ENCODE data around the gene C1QTNF8. TPM values are rescaled to one million over a fixed set of nuclear protein-coding genes. Genes with fewer than 3 reads are reported as not detected.

The C1QTNF8 gene
- total RNA-seq, 1 donor from 2014 or later, result not detected

DNA sequence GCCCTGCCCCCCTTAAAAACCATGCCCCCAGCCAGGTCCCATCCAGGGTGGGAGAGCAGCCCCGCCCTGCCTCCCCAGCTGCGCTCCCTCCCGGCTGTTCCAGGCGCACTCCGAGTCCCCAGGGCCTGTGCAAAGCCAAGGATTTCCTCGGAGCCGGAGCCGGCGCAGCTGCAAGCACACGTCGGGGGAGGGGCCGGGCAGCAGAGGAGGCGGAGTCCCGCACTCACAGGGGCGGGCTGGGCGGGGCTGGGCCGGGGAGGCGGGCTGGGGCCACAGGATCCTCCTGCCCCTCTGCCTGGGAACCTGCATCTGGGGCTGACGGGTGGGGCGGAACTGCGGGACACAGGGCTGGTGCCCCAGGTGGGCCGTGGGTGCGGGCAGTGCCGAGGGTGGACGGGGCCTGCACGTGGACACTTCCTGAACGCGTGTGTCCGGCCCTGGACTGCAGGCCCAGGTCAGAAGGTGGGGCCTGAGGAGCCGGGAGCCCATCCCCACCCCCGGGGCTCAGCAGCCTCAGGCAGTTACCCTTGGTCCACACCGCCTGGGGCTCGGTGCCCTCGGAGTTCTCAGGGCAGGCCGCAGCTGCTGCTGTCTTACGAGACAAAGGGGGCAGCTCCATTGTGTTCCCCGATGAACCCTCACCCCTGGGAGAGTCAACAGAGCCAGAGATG is 47.5 kb downstream of the C1QTNF8 start:
- H3K27ac Mint-ChIP-seq, result no peak overlapping the region
- no peaks in the 10 kb centered on the region for H3K4me1 Mint-ChIP-seq (ENCODE audit: unreplicated experiment)
- no peaks in the 10 kb centered on the region for H3K36me3 Mint-ChIP-seq
- DNase-seq (ENCODE audit: extremely low spot score, unreplicated experiment), result no peak
- no peak overlapping the region for H3K4me3 Mint-ChIP-seq
- H3K27me3 Mint-ChIP-seq, result no peaks in the 10 kb centered on the region
- no peaks in the 10 kb centered on the region for H3K9me3 Mint-ChIP-seq
- TF ChIP-seq, protein P1, sequence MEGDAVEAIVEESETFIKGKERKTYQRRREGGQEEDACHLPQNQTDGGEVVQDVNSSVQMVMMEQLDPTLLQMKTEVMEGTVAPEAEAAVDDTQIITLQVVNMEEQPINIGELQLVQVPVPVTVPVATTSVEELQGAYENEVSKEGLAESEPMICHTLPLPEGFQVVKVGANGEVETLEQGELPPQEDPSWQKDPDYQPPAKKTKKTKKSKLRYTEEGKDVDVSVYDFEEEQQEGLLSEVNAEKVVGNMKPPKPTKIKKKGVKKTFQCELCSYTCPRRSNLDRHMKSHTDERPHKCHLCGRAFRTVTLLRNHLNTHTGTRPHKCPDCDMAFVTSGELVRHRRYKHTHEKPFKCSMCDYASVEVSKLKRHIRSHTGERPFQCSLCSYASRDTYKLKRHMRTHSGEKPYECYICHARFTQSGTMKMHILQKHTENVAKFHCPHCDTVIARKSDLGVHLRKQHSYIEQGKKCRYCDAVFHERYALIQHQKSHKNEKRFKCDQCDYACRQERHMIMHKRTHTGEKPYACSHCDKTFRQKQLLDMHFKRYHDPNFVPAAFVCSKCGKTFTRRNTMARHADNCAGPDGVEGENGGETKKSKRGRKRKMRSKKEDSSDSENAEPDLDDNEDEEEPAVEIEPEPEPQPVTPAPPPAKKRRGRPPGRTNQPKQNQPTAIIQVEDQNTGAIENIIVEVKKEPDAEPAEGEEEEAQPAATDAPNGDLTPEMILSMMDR (conservative IDR thresholded peaks at IDR 0.05), result no peak

DNA sequence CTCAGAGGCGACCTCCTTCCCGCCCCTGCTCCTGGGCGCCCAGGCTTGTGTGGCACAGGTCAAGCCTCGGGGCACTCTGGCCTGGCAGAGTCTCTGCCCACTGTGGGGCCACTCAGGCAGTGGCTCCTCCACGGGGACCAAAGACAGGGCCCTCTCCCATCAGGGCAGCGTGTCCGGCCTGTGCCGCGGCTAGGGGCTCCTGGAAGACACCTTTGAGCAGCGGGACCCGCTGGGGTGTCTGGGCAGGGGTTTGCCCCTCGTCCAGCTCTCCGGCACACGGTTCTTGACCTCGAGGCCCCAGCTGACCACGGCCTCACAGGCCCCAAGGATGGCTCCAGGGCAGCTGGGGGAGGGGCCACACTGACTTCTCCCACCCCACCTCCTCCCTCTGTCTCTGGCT is 48.2 kb downstream of the C1QTNF8 start:
- TF ChIP-seq, protein P1 (conservative IDR thresholded peaks at IDR 0.05), result no peak
- no peaks in the 10 kb centered on the region for H3K36me3 Mint-ChIP-seq

DNA sequence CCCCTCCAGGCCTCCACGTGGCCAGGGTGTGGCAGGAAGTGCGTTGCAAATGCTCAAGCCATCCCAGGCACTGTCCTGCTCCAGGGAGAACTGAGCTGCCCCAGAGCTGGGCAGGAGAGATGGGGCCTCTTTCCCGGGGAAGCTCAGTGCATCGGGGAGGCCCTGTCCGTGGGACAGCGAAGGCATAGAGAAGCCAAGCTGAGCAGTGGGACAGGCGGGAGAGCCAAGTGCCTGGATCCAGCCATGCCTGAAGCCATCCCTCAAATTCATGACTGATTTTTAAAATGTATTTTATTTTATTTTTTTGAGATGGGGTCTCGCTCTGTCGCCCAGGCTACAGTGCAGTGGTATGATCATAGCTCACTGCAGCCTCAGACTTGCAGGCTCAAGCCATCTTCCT is 48.9 kb downstream of the C1QTNF8 start:
- TF ChIP-seq, protein P1 (conservative IDR thresholded peaks at IDR 0.05), result no peak
- H3K4me1 Mint-ChIP-seq (ENCODE audit: unreplicated experiment), result peaks cover 5% of the 10 kb centered on the region
- H3K27ac Mint-ChIP-seq, result no peak overlapping the region
- no peak overlapping the region for H3K4me3 Mint-ChIP-seq
- no peaks in the 10 kb centered on the region for H3K36me3 Mint-ChIP-seq
- no peak for DNase-seq (ENCODE audit: extremely low spot score, unreplicated experiment)
- H3K9me3 Mint-ChIP-seq, result peaks cover 4% of the 10 kb centered on the region
- H3K27me3 Mint-ChIP-seq, result no peaks in the 10 kb centered on the region

More for the DNA sequence above, 48.2 kb downstream of the C1QTNF8 start:
- Mint-ChIP-seq H3K27me3 (no peaks in the 10 kb centered on the region), H3K4me1 (ENCODE audit: unreplicated experiment) (no peaks in the 10 kb centered on the region), H3K9me3 (no peaks in the 10 kb centered on the region), H3K4me3 (no peak overlapping the region), H3K27ac (no peak overlapping the region)
- no peak for DNase-seq (ENCODE audit: extremely low spot score, unreplicated experiment)

DNA sequence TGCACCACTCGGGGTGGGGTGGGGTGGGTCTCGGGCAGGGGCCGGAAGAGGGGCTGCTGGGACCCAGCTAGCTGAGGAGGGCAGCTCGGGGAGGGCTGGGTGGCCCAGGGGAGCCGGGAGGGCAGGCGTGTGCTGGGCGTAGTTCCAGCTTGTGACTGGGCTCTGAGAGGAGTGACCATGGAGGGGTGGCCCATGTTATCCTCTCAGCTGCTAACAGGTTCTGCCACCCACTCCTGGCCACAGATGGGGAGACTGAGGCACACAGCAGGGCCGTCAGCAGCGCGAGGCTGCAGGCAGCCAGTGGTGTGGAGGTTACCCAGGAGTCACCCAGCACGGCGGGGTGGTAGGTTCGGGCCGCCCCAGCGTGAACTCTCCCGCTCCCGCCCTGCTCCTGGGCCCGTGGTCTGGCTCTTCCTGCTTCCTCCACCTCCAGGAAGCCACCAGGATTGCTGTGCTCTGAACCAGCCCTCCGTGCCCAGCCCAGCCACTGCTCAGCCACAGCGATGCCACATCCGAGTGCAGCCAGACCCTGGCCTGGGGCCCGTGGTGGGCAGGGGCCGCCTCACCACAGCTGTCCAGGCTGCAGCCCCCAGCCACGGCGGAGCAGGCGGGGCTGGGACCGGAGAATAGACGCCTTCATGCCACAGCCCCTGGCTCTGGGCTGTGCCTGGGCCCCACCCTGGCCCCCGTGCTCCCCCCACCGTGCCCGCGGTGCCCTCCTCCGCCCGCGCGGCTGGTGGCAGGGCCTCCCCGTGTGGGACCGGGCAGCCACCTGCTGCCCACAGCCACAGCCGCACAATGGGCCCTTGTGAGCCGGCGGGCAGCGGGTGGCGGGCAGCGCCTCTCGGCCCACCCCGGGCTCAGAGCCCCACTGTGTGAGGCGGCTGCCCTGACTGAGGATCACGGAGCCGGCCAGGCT is 49.8 kb downstream of the C1QTNF8 start:
- Mint-ChIP-seq H3K4me1 (ENCODE audit: unreplicated experiment) (peaks cover 7% of the 10 kb centered on the region), H3K27ac (no peak overlapping the region), H3K9me3 (peaks cover 8% of the 10 kb centered on the region), H3K4me3 (no peak overlapping the region), H3K36me3 (no peaks in the 10 kb centered on the region), H3K27me3 (no peaks in the 10 kb centered on the region)
- TF ChIP-seq, protein P1 (conservative IDR thresholded peaks at IDR 0.05), result no peak
- DNase-seq (ENCODE audit: extremely low spot score, unreplicated experiment), result no peak

DNA sequence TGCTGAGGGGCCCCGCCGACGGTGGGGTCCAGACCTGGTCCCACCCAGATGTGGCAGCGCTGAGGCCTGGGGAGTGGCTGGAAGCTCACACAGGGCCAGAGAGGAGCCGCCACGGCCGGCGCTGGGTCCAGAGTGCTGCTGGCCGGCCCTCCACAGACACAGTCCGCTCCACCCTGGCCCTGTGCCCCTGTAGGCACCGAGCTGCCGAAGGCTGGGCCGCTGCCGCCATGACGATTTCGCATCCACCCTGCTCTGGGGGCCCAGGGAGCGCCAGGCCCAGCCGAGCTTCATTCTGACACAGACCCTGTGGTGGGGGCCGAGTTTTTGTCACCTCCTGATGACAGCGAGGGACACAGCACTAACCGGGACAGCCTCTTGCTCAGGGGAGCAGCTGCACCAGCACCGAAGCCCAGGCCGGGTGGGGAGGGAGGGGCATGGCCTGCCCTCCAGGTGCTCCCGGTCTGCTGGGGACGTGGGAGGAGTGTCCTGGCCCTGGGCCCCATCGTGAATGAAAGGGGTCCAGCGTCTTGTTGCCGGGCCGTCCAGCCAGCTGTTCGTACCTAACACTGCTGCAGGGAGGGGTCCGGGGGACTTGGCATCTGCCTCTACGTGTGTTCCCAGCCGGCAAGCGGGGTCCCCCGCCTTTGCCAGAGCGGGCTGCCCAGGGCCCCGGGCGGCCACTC is 50.6 kb downstream of the C1QTNF8 start:
- Mint-ChIP-seq H3K4me1 (ENCODE audit: unreplicated experiment) (peaks cover 7% of the 10 kb centered on the region), H3K4me3 (no peak overlapping the region), H3K27ac (no peak overlapping the region), H3K9me3 (peaks cover 8% of the 10 kb centered on the region), H3K27me3 (no peaks in the 10 kb centered on the region), H3K36me3 (no peaks in the 10 kb centered on the region)
- no peak for DNase-seq (ENCODE audit: extremely low spot score, unreplicated experiment)
- TF ChIP-seq, protein P1 (conservative IDR thresholded peaks at IDR 0.05), result no peak
